Stimulated activated CD4-positive, alpha-beta T cell treated with anti-CD3 and anti-CD28 coated beads, Interleukin-4, amount 100 ng/mL, for 4 hours (primary cell): ENCODE data around the gene ANKS1B.
"Not testable (repeated sequence)": the region's sequence is repeated elsewhere in the genome, so short reads cannot be mapped to it uniquely, and the experiment has no call there.

Experiments used
- DNase-seq, 2 experiments: peaks; one replicate each; pipeline ENCODE4 v3.0.0-alpha.2; 2020

ANKS1B gene

DNA sequence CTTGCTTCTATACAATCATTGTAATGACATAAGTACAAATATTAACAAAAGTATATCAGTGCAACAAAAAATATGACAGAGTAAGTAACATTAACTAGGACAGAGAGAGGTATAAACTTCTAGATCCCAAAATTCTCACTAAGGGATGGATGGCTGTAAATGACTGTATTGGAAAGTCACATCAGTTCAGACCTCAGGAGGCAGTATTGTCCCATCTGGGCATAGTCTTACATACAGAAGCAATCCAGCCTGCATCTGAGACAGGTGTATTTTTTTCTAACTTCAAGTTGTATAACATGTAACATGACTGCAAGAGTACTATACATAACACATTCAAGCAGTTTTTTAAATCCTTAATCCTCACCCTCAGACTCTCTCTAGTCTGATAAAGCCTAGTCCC lies 238.2 kb downstream of the ANKS1B start:
- DNase-seq = no peak

DNA sequence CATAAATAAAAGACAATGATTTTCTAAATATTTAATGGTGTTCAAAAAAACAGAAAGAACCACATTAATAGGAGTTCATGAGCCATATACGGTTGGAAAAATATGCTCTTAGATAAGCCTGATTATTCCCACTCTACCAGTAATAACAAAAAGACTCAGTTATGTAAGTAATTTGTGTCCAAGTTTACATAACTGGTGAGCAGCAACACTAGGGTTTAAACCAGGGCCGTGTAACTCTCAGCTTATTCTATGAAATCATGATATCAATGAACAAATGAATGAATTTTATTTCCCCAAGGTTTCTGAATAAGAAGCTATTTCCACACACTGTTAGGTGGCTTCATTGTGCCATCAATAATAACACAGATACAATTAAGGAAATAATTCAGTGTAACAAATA lies 238.8 kb downstream of the ANKS1B start:
- no peak for DNase-seq

DNA sequence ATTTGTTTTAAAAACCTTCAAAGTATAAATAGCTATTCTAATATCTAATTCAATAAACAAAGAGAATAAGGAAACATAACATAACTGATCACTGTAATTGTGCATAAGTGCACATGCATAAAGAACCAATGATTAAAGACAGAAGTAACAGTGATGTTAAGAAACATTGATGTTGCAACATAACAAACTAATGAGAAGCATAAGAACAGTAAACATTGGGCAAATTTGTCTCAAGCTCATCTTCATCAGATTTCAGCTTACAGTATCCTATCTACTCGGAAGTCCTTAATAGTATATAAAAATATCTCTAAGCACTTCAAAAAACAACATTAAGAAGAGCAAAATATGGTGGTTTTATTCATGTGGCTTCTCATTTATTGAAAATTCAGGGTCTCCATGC lies 239.6 kb downstream of the ANKS1B start:
- no peak for DNase-seq

DNA sequence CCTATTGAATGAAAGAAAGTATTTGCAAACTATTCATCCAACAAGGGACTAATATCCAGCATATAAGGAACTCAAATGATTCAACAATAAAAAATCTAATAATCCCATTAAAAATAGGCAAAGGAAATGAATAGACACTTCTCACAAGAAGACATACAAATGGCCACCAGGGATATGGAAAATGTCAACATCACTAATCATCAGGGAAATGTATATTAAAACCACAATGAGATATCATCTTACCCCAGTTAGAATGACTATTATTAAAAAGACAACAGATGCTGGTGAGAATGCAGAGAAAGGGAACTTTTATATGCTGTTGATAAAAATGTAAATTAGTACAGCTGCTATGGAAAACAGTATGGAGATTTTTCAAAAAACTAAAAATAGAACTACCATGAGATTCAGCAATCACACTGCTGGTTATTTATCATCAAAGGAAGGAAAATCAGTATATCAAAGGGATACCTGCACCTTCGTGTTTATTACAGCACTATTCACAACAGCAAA lies 247.9 kb downstream of the ANKS1B start:
- no peak for DNase-seq

DNA sequence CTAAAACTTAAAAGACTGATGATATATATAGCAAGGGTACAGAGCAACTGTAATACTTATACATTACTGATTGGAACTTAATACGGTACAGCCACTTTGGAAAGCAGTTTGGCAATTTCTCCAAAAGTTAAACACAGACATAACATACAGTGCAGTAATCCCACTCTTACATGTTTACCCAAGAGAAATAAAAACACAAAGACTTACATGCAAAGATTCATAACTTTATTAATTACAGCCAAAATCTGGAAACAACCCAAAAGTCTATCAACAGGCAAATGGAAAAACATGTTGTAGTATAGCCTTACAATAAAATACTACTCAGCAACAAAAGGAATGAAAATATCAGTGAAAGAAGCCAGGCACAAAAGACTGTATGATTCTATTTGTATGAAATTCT lies 252.6 kb downstream of the ANKS1B start:
- no peak for DNase-seq

DNA sequence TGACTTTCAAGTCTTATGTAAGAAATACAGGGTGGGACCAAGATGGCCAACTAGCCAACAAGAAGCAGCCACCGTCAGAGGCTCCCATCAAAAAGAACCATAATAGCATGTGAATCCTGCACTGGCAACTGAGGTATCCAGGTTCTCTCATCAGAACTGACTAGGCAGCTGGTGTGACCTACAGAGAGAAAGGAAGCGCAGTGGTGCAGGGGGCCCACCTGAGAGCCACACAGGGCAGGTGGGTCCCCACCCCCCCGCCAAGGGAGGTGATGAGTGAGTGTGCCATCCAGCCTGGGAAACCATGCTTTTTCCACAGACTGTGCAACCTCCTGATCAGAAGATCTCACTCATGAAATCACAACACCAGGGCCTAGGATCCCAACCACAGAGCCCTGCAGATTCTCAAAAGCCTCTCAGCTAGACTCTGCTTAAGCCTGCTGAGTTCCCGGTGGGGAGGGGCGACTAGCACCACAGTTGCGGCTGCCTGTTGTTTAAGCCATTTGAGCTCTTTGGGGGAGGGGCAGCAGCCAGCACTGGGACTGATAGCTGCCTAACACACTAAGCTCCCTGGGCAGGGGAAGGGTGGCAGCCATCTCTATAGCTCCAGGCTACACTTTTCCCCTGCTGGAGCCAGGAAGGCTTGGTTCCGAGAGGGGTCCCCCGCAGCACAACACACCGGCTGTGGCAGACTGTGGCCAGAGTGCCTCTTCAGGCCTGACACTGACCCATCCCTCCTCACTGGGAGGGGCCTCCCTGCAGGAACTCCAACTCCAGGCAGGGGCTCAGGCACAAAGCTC lies 261.8 kb downstream of the ANKS1B start:
- no peak for DNase-seq

DNA sequence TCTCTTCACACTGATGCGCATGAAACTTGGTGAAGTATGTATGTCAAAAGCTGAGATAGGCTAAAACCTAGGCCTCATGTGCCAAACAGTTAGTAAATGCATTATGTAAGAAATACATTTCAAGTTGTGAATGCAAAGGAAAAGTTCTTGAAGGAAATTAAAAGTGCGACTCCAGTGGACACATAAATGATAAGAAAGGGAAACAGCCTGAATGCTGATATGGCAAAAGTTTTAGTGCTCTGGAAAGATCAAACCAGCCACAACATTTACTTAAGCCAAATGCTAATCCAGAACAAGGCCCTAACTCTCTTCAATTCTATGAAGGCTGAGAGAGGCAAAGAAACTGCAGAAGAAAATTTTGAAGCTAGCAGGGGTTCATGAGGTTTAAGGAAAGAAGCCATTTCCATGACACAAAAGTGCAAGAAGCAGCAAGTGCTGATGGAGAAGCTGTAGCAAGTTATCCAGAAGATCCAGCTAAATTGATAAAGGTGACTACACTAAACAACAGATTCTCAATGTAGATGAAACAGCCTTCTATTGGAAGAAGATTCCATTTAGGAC lies 262.9 kb downstream of the ANKS1B start:
- no peak for DNase-seq

DNA sequence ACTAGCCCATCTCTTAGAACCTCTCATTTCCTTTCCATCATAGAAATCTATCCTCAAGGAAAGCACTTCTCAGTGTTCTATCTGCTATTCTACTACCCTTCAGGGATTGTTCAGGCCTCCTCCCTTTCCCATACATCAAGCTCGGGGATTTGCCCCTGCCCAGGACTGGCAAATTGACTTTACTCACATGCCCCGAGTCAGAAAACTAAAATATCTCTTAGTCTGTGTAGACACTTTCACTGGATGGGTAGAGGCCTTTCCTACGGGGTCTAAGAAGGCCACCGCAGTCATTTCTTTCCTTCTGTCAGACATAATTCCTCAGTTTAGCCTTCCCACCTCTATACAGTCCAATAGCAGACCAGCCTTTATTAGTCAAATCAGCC lies 264.7 kb downstream of the ANKS1B start:
- not testable (repeated sequence) for DNase-seq

DNA sequence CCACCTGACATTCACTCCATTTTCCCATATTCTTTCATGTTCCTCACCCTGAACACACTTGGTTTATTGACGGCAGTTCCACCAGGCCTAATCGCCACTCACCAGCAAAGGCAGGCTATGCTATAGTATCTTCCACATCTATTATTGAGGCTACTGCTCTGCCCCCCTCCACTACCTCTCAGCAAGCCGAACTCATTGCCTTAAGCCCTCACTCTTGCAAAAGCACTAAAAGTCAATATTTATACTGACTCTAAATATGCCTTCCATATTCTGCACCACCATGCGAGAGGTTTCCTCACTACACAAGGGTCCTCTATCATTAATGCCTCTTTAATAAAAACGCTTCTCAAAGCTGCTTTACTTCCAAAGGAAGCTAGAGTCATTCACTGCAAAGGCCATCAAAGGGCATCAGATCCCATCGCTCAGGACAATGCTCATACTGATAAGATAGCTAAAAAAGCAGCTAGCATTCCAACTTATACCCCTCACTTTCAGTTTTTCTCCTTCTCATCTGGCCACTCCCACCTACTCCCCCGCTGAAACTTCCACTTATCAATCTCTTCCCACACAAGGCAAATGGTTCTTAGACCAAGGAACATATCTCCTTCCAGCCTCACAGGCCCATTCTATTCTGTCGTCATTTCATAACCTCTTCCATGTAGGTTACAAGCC lies 265.2 kb downstream of the ANKS1B start:
- DNase-seq = not testable (repeated sequence)

DNA sequence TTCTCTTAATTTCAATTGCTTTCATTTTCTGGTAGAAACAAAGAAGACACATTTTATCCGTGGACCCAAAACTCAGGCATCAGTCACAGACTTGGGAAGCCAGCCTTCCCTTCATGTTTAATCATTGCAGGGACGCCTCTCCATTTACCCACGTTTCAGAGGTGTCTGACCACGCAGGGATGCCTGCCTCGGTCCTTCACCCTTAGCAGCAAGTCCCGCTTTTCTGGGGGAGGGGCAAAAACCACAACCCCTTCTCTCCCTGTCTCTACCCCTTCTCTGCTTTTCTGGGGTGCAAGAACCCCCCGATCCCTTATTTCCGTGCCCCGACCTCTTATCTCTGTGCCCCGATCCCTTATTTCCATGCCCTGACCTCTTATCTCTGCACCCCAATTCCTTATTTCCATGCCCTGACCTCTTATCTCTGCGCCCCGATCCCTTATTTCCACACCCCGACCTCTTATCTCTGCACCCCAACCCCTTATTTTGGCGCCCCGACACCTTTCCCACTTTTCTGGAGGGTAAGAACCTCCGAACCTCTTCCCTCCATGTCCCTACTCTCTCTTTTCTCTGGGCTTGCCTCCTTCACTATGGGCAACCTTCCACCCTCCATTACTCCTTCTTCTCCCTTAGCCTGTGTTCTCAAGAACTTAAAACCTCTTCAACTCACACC lies 268.8 kb downstream of the ANKS1B start:
- DNase-seq = not testable (repeated sequence)

DNA sequence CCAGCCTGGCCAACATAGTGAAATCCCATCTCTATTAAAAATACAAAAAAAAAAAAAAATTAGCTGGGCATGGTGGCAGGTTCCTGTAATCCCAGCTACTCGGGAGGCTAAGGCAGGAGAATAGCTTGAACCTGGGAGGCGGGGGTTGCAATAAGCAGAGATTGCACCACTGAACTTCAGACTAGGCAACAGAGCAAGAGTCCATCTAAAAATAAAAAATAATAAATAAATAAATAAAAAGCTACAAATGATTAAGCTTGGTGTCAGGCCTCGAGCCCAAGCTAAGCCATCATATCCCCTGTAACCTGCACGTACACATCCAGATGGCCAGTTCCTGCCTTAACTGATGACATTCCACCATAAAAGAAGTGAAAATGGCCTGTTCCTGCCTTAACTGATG lies 269.8 kb downstream of the ANKS1B start:
- not testable (repeated sequence) for DNase-seq

DNA sequence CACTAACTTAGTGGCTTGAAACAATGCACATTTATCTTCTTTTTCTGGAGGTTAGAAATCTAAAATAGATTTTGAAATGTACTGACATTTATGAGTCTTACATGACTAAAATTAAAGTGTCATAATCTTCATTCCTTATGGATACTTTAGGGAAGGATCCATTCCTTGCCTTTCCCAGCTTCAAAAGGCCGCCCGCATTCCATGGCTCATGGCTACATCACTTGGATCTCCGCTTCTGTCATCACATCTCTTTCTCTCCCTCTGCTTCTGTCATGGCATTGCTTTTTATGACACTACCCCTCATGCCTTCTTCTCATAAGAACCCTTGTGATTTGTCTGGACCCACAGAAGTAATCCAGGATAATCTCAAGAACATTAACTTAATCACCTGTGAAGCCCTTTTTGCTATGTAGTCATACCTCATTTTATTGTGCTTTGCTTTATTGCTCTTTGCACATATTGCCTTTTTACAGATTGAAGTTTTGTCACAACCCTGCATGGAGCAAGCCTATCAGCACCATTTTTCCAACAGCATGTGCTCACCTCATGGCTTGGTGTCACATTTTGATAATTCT lies 270.7 kb downstream of the ANKS1B start:
- no peak for DNase-seq

DNA sequence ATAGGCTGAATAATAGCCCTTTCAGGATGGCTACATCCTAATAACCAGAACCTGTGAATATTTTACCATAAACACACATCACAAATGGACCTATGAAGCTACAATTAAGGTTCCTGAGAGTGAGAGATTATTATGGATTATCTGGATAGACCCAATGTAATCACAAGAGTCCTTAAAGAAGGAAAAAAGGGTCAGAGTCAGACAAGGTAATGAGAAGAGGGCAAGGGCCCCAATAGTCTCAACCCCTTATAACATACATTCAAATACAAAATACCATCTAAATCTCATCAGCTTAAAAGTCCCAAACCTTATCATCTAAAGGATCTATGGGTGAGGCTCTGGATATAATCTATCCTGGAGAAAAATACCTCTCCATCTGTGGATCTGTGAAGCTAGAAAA lies 272.5 kb downstream of the ANKS1B start:
- DNase-seq = no peak

DNA sequence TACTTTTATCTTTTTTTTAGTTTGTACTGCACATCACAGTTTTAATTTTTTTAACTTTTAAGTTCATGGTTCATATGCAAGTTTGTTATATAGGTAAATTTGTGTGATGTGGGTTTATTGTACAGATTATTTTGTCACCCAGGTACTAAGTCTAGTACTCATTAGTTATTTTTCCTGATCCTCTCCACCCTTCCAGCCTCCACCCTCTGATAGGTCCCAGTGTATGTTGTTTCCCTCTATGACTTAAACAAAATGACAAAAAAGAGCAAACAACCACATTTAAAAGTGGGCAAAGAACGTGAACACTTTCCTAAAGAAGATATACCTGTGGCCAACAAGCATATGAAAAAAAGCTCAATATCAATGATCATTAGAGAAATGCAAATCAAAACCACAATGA lies 273.5 kb downstream of the ANKS1B start:
- DNase-seq = no peak

DNA sequence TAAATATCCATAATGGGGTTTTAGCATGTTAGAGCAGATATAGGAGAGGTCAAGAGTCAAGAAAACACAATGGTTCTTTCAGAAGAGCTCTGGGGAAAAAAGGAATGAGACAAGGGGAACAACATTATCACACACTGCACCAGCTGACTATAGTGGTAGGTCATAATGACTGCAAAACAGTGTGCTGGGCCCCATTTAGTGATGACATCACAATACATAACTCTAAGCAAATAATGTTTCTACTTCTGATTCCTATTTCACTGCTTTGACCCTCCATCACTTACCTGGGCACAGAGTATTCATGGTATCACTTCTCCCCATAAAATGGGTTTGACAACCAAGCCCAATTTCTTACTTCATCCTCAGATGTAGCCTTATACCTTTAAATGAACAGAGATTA lies 275.1 kb downstream of the ANKS1B start:
- no peak for DNase-seq

DNA sequence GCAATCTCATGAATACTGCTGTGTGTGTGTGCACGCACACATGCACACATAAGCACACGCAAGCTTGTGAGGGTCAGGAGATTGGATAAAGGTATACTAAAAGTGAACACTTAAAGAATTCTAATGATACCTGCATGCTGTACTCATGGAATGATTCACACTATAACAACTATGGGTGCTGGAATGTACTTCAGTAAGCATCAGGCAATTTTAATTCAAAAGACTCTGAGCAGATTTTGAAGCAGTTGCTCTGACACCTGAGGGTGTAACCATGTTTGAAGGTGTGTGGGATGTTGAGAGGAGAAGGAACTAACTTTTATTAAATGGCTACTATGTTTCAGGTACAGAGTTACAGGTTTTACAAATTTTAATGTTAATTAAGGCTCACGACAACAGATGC lies 275.6 kb downstream of the ANKS1B start:
- no peak for DNase-seq

DNA sequence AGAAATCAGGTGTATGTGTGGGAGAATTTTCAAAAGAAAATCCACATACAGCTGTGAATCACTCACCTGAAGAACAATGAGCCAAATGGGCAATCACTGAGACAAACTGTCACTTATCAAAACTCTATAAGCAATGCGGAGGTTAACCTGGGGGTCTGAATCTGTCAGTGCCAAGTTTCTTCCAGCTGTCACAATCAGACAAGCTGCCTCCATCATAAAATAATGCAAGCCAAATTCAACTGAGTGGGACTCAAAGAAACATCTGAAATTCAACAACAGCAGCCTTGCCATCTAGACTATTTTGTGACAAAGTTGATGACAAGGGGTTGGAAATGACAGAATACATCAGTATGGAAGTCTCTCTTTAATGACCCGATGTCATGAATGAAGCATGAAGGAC lies 276.9 kb downstream of the ANKS1B start:
- no peak for DNase-seq

DNA sequence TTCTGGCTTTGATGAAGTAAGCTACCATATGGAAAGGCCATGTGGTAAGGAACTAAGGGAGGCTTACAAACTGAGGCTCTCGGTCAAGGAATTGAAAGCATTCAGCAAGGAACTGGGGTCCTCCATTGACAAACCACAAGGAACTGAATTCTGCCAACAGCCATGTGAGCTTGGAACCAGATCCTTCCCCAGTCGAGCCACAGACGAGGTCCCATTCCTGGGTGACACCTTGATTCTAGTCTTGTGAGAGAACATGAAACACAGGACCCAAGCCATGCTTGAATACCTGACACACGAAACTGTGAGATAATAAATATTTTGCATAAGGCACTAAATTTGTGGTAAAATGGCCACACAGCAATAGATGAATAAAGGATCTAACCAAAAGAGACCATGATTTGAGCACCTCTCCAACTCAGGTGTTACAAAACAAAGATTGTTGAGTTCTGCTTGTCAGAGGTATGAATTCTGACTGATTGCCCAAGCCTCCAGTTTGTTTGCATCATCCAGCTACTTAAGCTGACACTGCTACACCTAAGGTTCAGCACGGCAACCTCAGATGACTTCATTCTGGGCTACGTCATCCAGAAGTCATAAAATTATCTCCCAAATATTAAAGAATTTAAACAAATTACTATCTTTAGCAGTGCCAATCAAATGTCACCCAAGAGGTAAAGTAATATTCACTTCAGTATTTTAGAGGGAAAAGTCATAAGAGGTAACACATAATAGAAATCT lies 277.8 kb downstream of the ANKS1B start:
- DNase-seq = no peak

DNA sequence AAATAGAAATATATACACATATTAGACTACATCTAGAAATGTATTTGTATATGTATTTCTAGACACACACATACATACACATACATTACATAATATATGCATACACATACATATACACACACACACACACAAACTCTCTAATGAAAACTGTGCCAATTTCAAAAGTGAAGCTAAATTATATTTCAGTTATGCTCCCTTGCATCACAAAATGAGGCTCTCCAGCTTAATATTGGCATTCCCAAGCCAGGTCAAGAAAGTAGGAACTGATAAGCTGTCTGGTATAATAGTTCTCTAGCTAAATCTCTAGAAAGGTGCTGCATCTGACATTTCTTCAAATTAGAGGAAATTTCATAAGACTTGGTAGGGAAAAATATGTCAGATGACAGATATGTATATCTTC lies 280.3 kb downstream of the ANKS1B start:
- DNase-seq = no peak

DNA sequence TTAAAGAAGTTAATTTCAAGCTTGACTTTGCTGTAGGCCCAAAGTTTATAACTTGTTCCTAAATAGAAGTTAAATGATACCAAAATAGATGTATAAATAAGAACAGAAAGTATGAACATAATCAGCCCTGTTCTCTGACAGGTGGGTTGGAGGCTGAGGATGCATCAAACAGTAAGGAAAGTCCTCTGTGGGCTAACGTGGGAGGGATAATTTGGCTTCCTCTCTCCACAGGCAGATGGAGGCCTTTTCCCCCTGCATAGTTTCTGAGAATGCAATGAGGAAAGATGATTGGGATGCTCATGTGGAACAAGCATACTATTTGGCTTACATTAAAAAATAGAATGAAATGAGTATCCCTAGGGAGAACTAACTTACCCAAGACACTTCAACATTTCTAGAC lies 280.7 kb downstream of the ANKS1B start:
- DNase-seq = no peak

DNA sequence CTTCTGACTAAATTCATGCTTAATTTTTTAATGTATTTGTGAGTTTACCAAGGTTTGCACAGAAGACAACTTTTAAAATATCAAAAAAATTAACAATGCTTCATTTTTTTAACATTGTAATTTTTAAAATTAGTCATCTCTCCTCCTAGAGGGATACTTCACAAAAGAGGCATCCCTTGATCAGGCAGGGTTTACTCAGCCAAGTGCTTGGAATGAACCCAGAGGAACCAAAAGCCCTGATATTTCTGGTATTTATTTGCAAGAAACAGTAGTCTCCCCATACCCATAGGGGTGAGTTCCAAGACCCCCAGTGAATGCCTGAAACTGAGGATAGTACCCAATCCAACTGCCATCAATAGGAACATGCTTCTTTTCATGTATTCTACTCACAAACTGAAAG lies 284.7 kb downstream of the ANKS1B start:
- no peak for DNase-seq

DNA sequence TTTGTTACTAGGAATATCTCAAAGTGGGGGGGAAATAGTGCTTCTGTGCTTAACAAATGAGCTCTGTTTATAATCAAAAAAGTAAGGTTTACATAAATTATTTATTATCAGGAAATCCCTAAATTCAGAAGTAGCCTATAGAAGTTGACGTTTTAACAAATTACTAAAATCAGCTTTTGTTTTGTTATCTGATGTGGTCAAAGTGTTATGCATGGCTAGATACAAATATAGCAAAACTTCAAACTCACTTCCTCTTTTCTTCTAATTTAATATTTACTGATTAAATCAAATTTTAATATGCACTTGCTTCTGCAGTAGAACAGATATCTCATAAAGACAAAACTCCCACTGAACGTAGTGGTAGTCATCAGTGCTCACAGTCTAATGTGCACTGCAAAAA lies 289.7 kb downstream of the ANKS1B start:
- DNase-seq = no peak

DNA sequence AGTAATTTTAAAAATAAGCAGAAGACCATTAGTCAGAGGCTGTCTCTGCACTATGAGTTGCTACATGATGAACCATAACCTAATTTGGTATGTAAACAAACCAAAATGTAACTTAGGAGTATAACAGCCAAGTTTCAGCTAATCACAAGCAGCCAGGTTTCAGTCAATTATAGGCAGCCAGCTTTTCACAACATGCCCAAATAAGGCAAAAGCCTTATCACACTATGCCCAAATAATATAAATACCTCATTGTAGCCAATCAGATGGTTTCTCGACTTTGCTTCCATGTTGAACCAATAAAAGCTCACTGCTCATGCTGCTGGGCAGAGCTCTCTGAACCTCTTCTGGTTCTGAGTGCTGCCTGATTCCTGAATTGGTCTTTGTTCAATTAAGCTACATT lies 298.6 kb downstream of the ANKS1B start:
- no peak for DNase-seq
